Posterior cingulate gyrus (tissue), 11 donors: ENCODE data around the gene STK36.
A peak's percentile ranks its signal among the peaks of the same experiment; 100 is the strongest.

Source experiments
- DNase-seq, 10 donors: peaks; one replicate each; pipeline versions ENCODE4 v3.0.0 to v3.0.0-alpha.2; 2020 to 2021; ENCODE audit warnings: mixed read lengths in 3 of 10
- intact Hi-C: fragments of 100-400 bp; cut with DNase I; formaldehyde crosslinking; loops from one replicate; pipeline ENCODE4 v1.15.1; 2023

Gene STK36

GRCh38 chr2:218744615-218745014 is 72.7 kb downstream of the STK36 start:
- intact Hi-C loops = loop anchor here (5.0 kb wide), 1 partner anchor 38 kb away; the partner anchor contains the start of gene CYP27A1
- DNase-seq = no peak

- DNase-seq = no peak
- intact Hi-C loops = loop anchor here (5.0 kb wide), 1 partner anchor 37 kb away; the partner anchor contains the start of gene CYP27A1
Measured at GRCh38 chr2:218745160-218745558, 73.3 kb downstream of the STK36 start.

DNA sequence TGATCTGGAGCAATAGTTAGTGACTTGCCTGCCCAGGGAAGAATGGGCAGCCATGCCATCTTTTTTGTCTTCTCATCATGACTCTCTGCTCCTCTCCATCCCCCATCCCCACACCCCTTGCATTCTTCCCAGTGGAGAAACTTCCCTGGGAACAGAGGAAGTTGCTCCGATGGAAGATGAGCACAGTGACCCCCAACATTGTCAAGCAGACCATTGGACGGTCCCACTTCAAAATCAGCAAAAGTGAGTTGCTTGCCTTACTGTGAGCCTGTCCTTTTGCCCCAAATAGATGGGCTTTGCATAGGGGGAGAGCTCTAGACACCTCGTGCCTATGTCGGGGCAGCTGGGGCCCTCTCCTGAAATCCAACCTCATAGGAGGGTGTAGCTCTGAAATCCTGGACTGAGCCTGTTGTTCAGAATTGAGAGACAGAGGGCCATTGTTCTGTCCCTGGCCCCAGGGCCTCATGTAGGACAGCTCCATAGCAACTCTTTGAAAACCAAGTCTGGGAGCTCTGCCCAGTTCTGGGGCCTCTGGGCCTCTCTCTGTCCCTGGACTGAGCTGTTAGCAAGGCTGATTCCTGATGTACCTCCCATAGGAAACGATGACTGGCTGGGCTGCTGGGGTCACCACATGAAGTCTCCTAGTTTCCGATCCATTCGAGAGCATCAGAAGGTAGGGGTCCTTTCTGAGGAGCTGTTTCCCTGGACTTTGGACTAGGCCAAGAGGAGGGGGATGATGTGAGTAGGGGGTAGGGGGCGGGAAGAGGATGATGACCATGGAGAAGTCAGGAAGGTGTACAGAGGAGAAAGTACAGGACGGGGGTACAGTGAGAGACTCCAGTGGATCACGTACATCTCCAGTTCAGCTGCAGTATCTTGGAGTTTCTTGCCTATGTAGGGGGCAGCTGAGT is 73.9 kb downstream of the STK36 start:
- intact Hi-C loops = loop anchor here (5.0 kb wide), 1 partner anchor 36 kb away; the partner anchor contains the start of gene CYP27A1
- peak; percentile 79 to 98 (median 88) for DNase-seq

GRCh38 chr2:218746470-218746795 is 74.5 kb downstream of the STK36 start:
- intact Hi-C loops = loop anchor here (5.0 kb wide), 1 partner anchor 36 kb away; the partner anchor contains the start of gene CYP27A1
- DNase-seq = no peak

DNA sequence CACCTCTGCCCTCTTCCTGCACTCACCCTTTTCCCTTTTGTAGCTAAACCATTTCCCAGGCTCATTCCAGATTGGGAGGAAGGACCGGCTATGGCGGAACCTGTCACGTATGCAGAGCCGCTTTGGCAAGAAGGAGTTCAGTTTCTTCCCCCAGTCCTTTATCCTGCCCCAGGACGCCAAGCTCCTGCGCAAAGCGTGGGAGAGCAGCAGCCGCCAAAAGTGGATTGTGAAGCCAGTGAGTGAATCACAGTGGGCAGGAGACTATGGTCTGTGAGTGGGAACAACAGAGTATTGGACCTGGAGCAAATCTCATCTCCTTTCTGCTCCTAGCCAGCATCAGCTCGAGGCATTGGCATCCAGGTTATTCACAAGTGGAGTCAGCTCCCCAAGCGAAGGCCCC is 75.1 kb downstream of the STK36 start:
- intact Hi-C loops = loop anchor here (5.0 kb wide), 1 partner anchor 35 kb away; the partner anchor contains the start of gene CYP27A1
- peak in 1 of 10 donors; percentile 20 for DNase-seq

DNA sequence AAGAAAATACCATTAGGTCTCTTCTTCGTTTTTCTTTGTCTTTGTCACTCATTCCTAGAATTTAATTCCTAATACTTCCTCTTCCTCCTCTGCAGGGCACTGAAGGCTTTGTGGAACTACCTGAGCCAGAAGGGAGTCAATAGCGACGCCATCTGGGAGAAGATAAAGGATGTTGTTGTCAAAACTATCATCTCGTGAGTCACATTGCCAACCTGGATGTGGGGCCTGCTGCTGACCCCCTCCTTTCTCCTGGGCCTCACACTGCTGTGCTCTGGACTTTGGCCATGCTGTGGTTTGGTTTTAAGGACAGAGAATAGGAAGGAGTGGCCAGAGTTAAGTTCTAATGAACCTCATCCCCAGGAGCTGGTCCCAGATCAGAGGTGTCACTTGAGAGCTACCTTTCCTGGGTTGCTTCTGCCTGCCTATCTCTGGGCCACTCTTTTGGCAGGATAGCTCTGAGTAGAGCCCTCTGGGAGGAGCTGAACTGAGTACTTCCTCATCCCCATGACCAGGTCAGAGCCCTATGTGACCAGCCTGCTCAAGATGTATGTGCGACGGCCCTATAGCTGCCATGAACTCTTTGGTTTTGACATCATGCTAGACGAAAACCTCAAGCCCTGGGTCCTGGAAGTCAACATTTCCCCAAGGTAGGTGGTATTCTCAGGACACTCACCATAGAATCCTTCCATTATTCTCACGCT is 77.0 kb downstream of the STK36 start:
- no peak for DNase-seq
- intact Hi-C loops = loop anchor here (5.0 kb wide), 1 partner anchor 33 kb away; the partner anchor contains the start of gene CYP27A1
